HTERT RPE-1 (cell line): Measurements from ENCODE around the gene AVEN.

ENCODE experiments used
- in situ Hi-C: fragments of 300-500 bp; cut with MboI; formaldehyde crosslinking; loops from 4 replicates; pipeline ENCODE4 v1.14.3; 2020; ENCODE audit warnings: low sequenced_read_pairs

Gene AVEN

GRCh38 chr15:33987444-33987843 is 51.6 kb downstream of the AVEN start:
- in situ Hi-C loops, result no loop called here

GRCh38 chr15:33985751-33986150 is 53.3 kb downstream of the AVEN start:
- in situ Hi-C loops, result no loop called here

GRCh38 chr15:33985287-33985686 is 53.7 kb downstream of the AVEN start:
- in situ Hi-C loops, result no loop called here

- in situ Hi-C loops, result no loop called here
Observed at GRCh38 chr15:33982516-33982915, 56.5 kb downstream of the AVEN start.

DNA sequence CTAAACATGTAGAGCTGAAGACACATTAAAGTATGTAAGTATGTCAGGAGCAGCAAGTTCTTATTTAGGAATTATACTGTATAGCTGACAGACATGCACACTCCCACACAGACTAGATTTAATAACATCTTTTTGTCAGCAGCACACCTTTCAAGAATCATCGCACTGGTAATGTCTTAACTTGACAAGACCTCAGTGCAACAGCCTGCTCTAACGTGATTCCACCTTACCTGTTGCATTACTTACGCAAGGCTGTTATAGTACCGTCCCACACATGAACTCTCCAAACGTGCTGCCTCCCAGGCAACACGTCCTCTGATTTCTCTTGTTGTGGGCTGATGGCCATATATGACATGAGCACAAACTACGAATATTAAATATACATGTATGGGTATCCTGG is 58.8 kb downstream of the AVEN start:
- in situ Hi-C loops, result no loop called here

- in situ Hi-C loops, result no loop called here
Observed at GRCh38 chr15:33975022-33975565, 63.9 kb downstream of the AVEN start.

- in situ Hi-C loops, result no loop called here
Observed at GRCh38 chr15:33971811-33972210, 67.2 kb downstream of the AVEN start.

GRCh38 chr15:33968821-33969220 is 70.2 kb downstream of the AVEN start:
- in situ Hi-C loops, result no loop called here

- in situ Hi-C loops, result no loop called here
Observed at GRCh38 chr15:33968224-33968623, 70.8 kb downstream of the AVEN start, which contains the start of gene CHRM5. TSS of gene CHRM5 (plus strand) at chr15:33968497. CDS start at chr15:34062718, 94,221 bp downstream.

GRCh38 chr15:33964665-33965040 is 74.4 kb downstream of the AVEN start:
- in situ Hi-C loops, result no loop called here

DNA sequence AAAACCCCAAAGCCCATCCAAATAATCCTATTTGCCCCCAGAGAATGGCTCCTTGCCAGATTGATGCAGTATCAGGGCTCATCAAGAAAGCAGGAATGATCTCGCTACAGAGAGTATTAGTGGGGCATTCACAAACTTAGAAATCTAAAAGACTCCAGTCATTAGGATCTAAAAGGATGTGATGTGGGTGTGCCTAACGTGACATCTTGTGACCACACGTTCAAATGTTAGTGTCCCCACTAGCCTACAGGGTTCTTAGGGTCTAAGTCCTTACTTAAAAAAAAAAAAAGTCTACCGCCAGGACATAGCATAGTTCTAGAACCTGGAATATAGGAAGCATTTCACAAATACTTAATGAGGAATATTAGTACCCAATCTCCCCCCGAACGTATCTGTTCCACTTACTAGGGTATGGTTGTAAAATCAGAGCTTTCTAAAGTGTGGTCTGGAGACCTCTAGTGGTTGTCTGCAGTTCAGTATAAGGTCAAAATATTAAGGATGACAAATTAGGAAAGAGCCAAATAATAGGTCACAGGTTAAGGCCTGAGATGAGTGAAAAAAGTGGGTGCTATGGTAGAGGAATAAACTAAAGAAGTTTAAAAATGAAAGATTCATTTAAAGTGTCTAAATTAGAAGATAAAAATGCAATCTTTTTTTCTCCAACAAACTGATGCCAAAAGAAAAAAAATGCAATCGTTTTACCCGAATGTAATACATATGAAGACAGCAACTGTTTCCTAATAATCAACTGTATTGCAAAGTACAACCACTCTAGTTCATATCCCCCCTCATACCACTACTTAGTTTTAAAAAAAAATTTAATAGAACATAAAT is 75.0 kb downstream of the AVEN start:
- in situ Hi-C loops, result no loop called here

DNA sequence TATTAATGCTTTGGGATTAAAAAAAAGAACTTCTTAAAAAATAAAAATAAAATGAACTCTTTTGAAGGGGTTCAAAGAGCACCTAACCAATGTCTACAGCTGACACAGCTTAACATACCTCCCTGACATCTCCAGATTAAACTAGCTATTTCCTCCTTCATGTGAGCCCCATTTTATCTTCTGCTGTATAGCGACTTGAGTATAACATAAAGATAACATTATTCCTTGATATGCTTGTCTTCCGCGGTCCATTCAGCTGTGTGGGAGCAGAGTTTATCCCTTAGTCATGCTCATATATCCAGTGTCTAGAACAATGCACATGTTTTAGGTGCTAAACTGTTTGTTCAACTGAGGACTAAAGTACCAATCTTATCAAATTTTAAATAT is 78.5 kb downstream of the AVEN start:
- in situ Hi-C loops, result no loop called here

- in situ Hi-C loops, result no loop called here
Observed at GRCh38 chr15:33959844-33960548, 79.0 kb downstream of the AVEN start.

DNA sequence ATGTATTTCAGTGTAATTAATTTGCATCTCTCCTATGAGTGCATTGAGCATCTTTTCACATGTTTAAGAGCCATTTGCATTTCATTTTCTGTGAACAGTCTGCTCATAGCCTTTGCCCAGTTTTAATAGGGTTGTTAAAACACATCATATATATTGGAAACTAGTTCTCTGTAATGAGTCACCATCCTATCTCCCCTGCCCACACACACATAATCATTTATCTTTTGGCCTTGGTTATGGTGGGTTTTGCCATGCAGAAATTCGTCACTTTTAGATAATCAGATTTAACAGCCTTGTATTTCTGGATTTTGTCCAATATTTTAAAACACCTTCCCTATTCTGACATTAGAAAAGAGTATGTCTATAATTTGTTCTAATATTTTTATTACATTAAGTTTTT is 82.6 kb downstream of the AVEN start:
- in situ Hi-C loops, result no loop called here

- in situ Hi-C loops, result no loop called here
Observed at GRCh38 chr15:33955945-33956344, 83.1 kb downstream of the AVEN start.

- in situ Hi-C loops, result no loop called here
Observed at GRCh38 chr15:33946152-33946551, 92.9 kb downstream of the AVEN start.

DNA sequence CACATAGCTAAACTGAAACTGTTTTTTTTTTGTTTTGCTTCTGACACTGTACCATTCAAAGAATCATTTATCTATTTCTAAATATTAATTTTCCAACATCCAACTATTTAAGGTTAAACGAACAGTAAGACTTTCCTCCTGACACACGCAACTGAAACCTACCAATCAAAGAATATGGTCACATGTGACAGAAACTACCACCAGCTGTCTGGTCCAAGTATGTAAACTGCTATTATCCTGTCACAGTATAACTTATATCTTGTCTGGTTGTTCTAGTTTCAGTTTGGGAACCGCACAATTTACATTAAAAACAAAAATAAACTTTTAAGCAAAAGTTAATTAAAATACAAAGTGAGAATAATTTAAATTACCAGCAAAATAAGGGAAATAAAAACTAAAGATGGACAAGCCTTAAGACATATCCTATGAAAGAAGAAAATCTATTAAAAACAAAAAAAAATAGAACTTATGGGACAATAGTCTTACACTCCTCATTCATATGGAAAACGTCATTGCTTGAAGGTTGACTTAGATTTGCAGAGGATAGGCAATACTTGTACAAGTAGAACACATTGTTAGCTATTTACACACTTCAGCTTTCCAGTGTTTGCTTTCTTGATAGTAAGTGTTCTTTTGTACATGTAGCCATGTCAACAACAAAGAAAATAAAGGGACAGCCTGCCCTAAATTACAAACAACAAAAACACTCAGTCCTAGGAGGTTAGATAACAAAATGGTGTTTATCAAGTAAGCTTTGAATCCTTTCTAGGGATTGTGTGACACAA is 97.5 kb downstream of the AVEN start:
- in situ Hi-C loops, result no loop called here

- in situ Hi-C loops, result no loop called here
Observed at GRCh38 chr15:33934921-33935320, 104.1 kb downstream of the AVEN start.

- in situ Hi-C loops, result no loop called here
Observed at GRCh38 chr15:33934396-33934795, 104.6 kb downstream of the AVEN start.

- in situ Hi-C loops, result no loop called here
Observed at GRCh38 chr15:33932734-33933133, 106.3 kb downstream of the AVEN start.

DNA sequence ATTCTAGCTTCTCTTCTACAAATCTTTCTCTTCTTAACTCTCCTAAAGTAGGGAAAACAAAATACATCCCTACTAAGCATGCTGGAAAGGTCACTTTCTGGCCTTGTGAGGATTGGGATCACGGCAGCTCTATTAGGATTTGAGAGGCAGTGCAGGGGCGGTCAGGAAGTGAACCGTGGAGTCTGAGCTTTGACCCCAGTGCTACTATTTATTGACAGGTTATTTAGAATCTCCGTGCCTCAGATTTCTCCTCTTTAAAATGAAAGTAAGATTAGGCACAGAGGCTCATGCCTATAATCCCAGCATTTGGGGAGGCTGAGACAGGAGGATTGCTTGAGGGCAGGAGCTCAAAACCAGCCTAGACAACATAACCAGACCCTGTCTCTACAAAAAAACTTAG is 112.7 kb downstream of the AVEN start:
- in situ Hi-C loops, result no loop called here
